Measurements from ENCODE around the gene PTPRS.
"Not testable (repeated sequence)": the region's sequence is repeated elsewhere in the genome, so short reads cannot be mapped to it uniquely, and the experiment has no call there.

The PTPRS gene

GRCh38 chr19:5333581-5334365 lies 6.8 kb downstream of the PTPRS start:
- DNase-seq (ENCODE audit: low read depth in 2 of 2): no peak

- no peak for DNase-seq (ENCODE audit: low read depth in 2 of 2)
Measured at GRCh38 chr19:5332501-5332900, 8.1 kb downstream of the PTPRS start.

GRCh38 chr19:5331790-5332189 lies 8.8 kb downstream of the PTPRS start:
- DNase-seq (ENCODE audit: low read depth in 2 of 2): no peak

GRCh38 chr19:5330307-5330720 lies 10.3 kb downstream of the PTPRS start:
- no peak for DNase-seq (ENCODE audit: low read depth in 2 of 2)

- DNase-seq (ENCODE audit: low read depth in 2 of 2): no peak
Measured at GRCh38 chr19:5329141-5329540, 11.5 kb downstream of the PTPRS start.

GRCh38 chr19:5328407-5328806 lies 12.2 kb downstream of the PTPRS start:
- not testable (repeated sequence) for DNase-seq (ENCODE audit: low read depth in 2 of 2)

GRCh38 chr19:5326986-5327623 lies 13.5 kb downstream of the PTPRS start:
- DNase-seq (ENCODE audit: low read depth in 2 of 2): no peak

GRCh38 chr19:5326545-5326944 lies 14.1 kb downstream of the PTPRS start:
- no peak for DNase-seq (ENCODE audit: low read depth in 2 of 2)

- no peak for DNase-seq (ENCODE audit: low read depth in 2 of 2)
Measured at GRCh38 chr19:5324947-5325346, 15.7 kb downstream of the PTPRS start.

GRCh38 chr19:5323475-5323811 lies 17.2 kb downstream of the PTPRS start:
- DNase-seq (ENCODE audit: low read depth in 2 of 2): no peak

- no peak for DNase-seq (ENCODE audit: low read depth in 2 of 2)
Measured at GRCh38 chr19:5321851-5322681, 18.5 kb downstream of the PTPRS start.

GRCh38 chr19:5321066-5321642 lies 19.5 kb downstream of the PTPRS start:
- no peak for DNase-seq (ENCODE audit: low read depth in 2 of 2)

GRCh38 chr19:5319516-5319915 lies 21.1 kb downstream of the PTPRS start:
- no peak for DNase-seq (ENCODE audit: low read depth in 2 of 2)

GRCh38 chr19:5318306-5318705 lies 22.3 kb downstream of the PTPRS start:
- no peak for DNase-seq (ENCODE audit: low read depth in 2 of 2)

GRCh38 chr19:5317321-5317720 lies 23.3 kb downstream of the PTPRS start:
- DNase-seq (ENCODE audit: low read depth in 2 of 2): no peak

- no peak for DNase-seq (ENCODE audit: low read depth in 2 of 2)
Measured at GRCh38 chr19:5316138-5316537, 24.5 kb downstream of the PTPRS start.

- DNase-seq (ENCODE audit: low read depth in 2 of 2): no peak
Measured at GRCh38 chr19:5314907-5315298, 25.7 kb downstream of the PTPRS start.

GRCh38 chr19:5314012-5314906 lies 26.4 kb downstream of the PTPRS start:
- no peak for DNase-seq (ENCODE audit: low read depth in 2 of 2)

- DNase-seq (ENCODE audit: low read depth in 2 of 2): no peak
Measured at GRCh38 chr19:5313307-5313706, 27.3 kb downstream of the PTPRS start.

GRCh38 chr19:5312058-5312457 lies 28.6 kb downstream of the PTPRS start:
- no peak for DNase-seq (ENCODE audit: low read depth in 2 of 2)

Data from stimulated activated CD4-positive, alpha-beta T cell treated with anti-CD3 and anti-CD28 coated beads, Interleukin-12 subunit alpha, Interleukin-12 subunit beta, amount 100 ng/mL, for 24 hours (primary cell).